ENCODE measurements around the gene ATXN7L2. TPM values are rescaled to one million over a fixed set of nuclear protein-coding genes. Genes with fewer than 3 reads are reported as not detected.

ATXN7L2 gene
- total and polyA plus RNA-seq, 9 donors = 8.5 to 35.9 (median 19.3) TPM

Other genes with a start within 250 kb of the ATXN7L2 start
- gene CELSR2, start 234.4 kb upstream of the ATXN7L2 start, total RNA-seq = 1.2 TPM
- gene CELSR2, start 234.4 kb upstream of the ATXN7L2 start, polyA plus RNA-seq (ENCODE audit: insufficient read depth in 1 of 8, insufficient read length in 8 of 8, low replicate concordance in 1 of 8) = 1 to 10 TPM; 2.9 to 8.6 (median 4.2) TPM
- gene PSRC1, start 200.8 kb upstream of the ATXN7L2 start, total RNA-seq = 11.4 TPM
- 10 to 100 TPM; 12.6 to 19.1 (median 17.5) TPM for gene PSRC1, start 200.8 kb upstream of the ATXN7L2 start, polyA plus RNA-seq (ENCODE audit: insufficient read depth in 1 of 8, insufficient read length in 8 of 8, low replicate concordance in 1 of 8)
- 0.71 TPM for gene MYBPHL, start 176.9 kb upstream of the ATXN7L2 start, total RNA-seq
- 1 to 10 TPM in 1 of 8 donors, under 1 TPM in 7; 0.15 to 1.3 (median 0.61) TPM for gene MYBPHL, start 176.9 kb upstream of the ATXN7L2 start, polyA plus RNA-seq (ENCODE audit: insufficient read depth in 1 of 8, insufficient read length in 8 of 8, low replicate concordance in 1 of 8)
- 11.6 TPM for gene SORT1, start 86.0 kb upstream of the ATXN7L2 start, total RNA-seq
- gene SORT1, start 86.0 kb upstream of the ATXN7L2 start, polyA plus RNA-seq (ENCODE audit: insufficient read depth in 1 of 8, insufficient read length in 8 of 8, low replicate concordance in 1 of 8) = 10 to 100 TPM; 20.5 to 32.1 (median 25.6) TPM
- 62.8 TPM for gene PSMA5, start 57.5 kb upstream of the ATXN7L2 start, total RNA-seq
- gene PSMA5, start 57.5 kb upstream of the ATXN7L2 start, polyA plus RNA-seq (ENCODE audit: insufficient read depth in 1 of 8, insufficient read length in 8 of 8, low replicate concordance in 1 of 8) = 10 to 100 TPM; 66.1 to 95.9 (median 82.5) TPM
- gene SYPL2, start 17.4 kb upstream of the ATXN7L2 start, total RNA-seq = 57.3 TPM
- gene SYPL2, start 17.4 kb upstream of the ATXN7L2 start, polyA plus RNA-seq (ENCODE audit: insufficient read depth in 1 of 8, insufficient read length in 8 of 8, low replicate concordance in 1 of 8) = 100 to 1,000 TPM; 104 to 258 (median 199) TPM
- 3.9 TPM for gene CYB561D1, start 10.2 kb downstream of the ATXN7L2 start, total RNA-seq
- gene CYB561D1, start 10.2 kb downstream of the ATXN7L2 start, polyA plus RNA-seq (ENCODE audit: insufficient read depth in 1 of 8, insufficient read length in 8 of 8, low replicate concordance in 1 of 8) = 10 to 100 TPM in 2 of 8 donors, 1 to 10 TPM in 6; 6.4 to 13.8 (median 9.2) TPM
- gene AMIGO1, start 25.8 kb downstream of the ATXN7L2 start, total RNA-seq = 12.3 TPM
- gene AMIGO1, start 25.8 kb downstream of the ATXN7L2 start, polyA plus RNA-seq (ENCODE audit: insufficient read depth in 1 of 8, insufficient read length in 8 of 8, low replicate concordance in 1 of 8) = 10 to 100 TPM in 6 of 8 donors, 1 to 10 TPM in 2; 8.5 to 13.8 (median 11.3) TPM
- 1.4 TPM for gene GPR61, start 56.0 kb downstream of the ATXN7L2 start, total RNA-seq
- 1 to 10 TPM; 1.4 to 2.7 (median 1.7) TPM for gene GPR61, start 56.0 kb downstream of the ATXN7L2 start, polyA plus RNA-seq (ENCODE audit: insufficient read depth in 1 of 8, insufficient read length in 8 of 8, low replicate concordance in 1 of 8)
- 7.8 TPM for gene GNAI3, start 64.7 kb downstream of the ATXN7L2 start, total RNA-seq
- gene GNAI3, start 64.7 kb downstream of the ATXN7L2 start, polyA plus RNA-seq (ENCODE audit: insufficient read depth in 1 of 8, insufficient read length in 8 of 8, low replicate concordance in 1 of 8) = 10 to 100 TPM in 1 of 8 donors, 1 to 10 TPM in 7; 6.9 to 10.0 (median 7.3) TPM
- 0.13 TPM for gene GNAT2, start 135.7 kb downstream of the ATXN7L2 start, total RNA-seq
- not detected for gene GNAT2, start 135.7 kb downstream of the ATXN7L2 start, polyA plus RNA-seq (ENCODE audit: insufficient read depth in 1 of 8, insufficient read length in 8 of 8, low replicate concordance in 1 of 8)
- 24.6 TPM for gene AMPD2, start 135.9 kb downstream of the ATXN7L2 start, total RNA-seq
- gene AMPD2, start 135.9 kb downstream of the ATXN7L2 start, polyA plus RNA-seq (ENCODE audit: insufficient read depth in 1 of 8, insufficient read length in 8 of 8, low replicate concordance in 1 of 8) = 10 to 100 TPM; 31.3 to 45.0 (median 35.0) TPM
- 10.8 TPM for gene GSTM4, start 172.2 kb downstream of the ATXN7L2 start, total RNA-seq
- 10 to 100 TPM; 15.1 to 23.9 (median 20.6) TPM for gene GSTM4, start 172.2 kb downstream of the ATXN7L2 start, polyA plus RNA-seq (ENCODE audit: insufficient read depth in 1 of 8, insufficient read length in 8 of 8, low replicate concordance in 1 of 8)
- gene GSTM2, start 184.2 kb downstream of the ATXN7L2 start, total RNA-seq = 51.4 TPM
- gene GSTM2, start 184.2 kb downstream of the ATXN7L2 start, polyA plus RNA-seq (ENCODE audit: insufficient read depth in 1 of 8, insufficient read length in 8 of 8, low replicate concordance in 1 of 8) = 100 to 1,000 TPM; 124 to 186 (median 146) TPM
- 15.3 TPM for gene GSTM1, start 203.9 kb downstream of the ATXN7L2 start, total RNA-seq
- 10 to 100 TPM in 4 of 8 donors, 1 to 10 TPM in 2, under 1 TPM in 2; 0.50 to 70.2 (median 28.4) TPM for gene GSTM1, start 203.9 kb downstream of the ATXN7L2 start, polyA plus RNA-seq (ENCODE audit: insufficient read depth in 1 of 8, insufficient read length in 8 of 8, low replicate concordance in 1 of 8)
- gene GSTM5, start 228.3 kb downstream of the ATXN7L2 start, total RNA-seq = 19.4 TPM
- 10 to 100 TPM; 10.2 to 48.0 (median 17.8) TPM for gene GSTM5, start 228.3 kb downstream of the ATXN7L2 start, polyA plus RNA-seq (ENCODE audit: insufficient read depth in 1 of 8, insufficient read length in 8 of 8, low replicate concordance in 1 of 8)

Data from muscle of leg (tissue), 9 donors.